ENCODE measurements around the gene NCAPD2. TPM values are rescaled to one million over a fixed set of nuclear protein-coding genes. Genes with fewer than 3 reads are reported as not detected.

The NCAPD2 gene
- polyA plus RNA-seq, 1 donor (not counting 4 experiments of a cell fraction or from before 2014, with no cell fraction given) = 33.7 TPM

DNA sequence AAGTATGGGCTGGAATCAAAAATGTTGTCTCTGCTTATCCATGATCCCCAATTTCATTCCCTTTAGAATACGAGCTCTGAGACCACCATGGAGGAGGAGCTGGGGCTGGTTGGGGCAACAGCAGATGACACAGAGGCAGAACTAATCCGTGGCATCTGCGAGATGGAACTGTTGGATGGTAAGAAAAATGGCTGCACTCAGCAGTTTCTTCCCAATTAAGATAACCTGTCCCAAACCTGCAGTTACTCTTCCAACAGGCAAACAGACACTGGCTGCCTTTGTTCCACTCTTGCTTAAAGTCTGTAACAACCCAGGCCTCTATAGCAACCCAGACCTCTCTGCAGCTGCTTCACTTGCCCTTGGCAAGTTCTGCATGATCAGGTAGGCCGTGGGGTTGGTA is 33.8 kb downstream of the NCAPD2 start:
- H3K27ac ChIP-seq (ENCODE audit: control insufficient read depth, insufficient read depth, low read length) = no peak overlapping the region
- H3K4me1 ChIP-seq (ENCODE audit: control insufficient read depth, extremely low read depth, insufficient read depth, low read length) = peaks cover 29% of the 10 kb centered on the region
- peaks cover 22 to 69% of the 10 kb centered on the region in 2 experiments for H3K36me3 ChIP-seq (ENCODE audit: control insufficient read depth in 2 of 2, extremely low read depth in 1 of 2, insufficient read depth in 2 of 2, low read length in 2 of 2)
- TF ChIP-seq, protein P1, sequence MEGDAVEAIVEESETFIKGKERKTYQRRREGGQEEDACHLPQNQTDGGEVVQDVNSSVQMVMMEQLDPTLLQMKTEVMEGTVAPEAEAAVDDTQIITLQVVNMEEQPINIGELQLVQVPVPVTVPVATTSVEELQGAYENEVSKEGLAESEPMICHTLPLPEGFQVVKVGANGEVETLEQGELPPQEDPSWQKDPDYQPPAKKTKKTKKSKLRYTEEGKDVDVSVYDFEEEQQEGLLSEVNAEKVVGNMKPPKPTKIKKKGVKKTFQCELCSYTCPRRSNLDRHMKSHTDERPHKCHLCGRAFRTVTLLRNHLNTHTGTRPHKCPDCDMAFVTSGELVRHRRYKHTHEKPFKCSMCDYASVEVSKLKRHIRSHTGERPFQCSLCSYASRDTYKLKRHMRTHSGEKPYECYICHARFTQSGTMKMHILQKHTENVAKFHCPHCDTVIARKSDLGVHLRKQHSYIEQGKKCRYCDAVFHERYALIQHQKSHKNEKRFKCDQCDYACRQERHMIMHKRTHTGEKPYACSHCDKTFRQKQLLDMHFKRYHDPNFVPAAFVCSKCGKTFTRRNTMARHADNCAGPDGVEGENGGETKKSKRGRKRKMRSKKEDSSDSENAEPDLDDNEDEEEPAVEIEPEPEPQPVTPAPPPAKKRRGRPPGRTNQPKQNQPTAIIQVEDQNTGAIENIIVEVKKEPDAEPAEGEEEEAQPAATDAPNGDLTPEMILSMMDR (optimal IDR thresholded peaks at IDR 0.05 in 1 of 3, IDR thresholded peaks at IDR 0.05 in 1 of 3, conservative IDR thresholded peaks at IDR 0.05 in 1 of 3; ENCODE audit: extremely low read depth in 1 of 3, insufficient read depth in 2 of 3, low read length in 3 of 3) = no peak
- H3K4me3 ChIP-seq (ENCODE audit: control insufficient read depth in 2 of 3, extremely low read depth in 1 of 3, insufficient read depth in 2 of 3, low read depth in 1 of 3, low read length in 3 of 3) = no peak overlapping the region
- H2AFZ ChIP-seq (ENCODE audit: control insufficient read depth, low read length) = no peak overlapping the region
- no peak for DNase-seq (ENCODE audit: low read depth, low spot score)
- H3K9ac ChIP-seq (ENCODE audit: control insufficient read depth, extremely low read depth, insufficient read depth, low read length) = no peak overlapping the region
- no peak overlapping the region for H3K4me2 ChIP-seq (ENCODE audit: control insufficient read depth, extremely low read depth, insufficient read depth, low read depth, low read length)
- H3K27me3 ChIP-seq (ENCODE audit: control insufficient read depth, extremely low read depth, insufficient read depth, low read length) = no peaks in the 10 kb centered on the region
- FAIRE-seq = no peak
- H3K9me3 ChIP-seq (ENCODE audit: control insufficient read depth, low read depth, low read length) = no peaks in the 10 kb centered on the region
- H3K79me2 ChIP-seq (ENCODE audit: control insufficient read depth, insufficient read depth, low read length) = no peaks in the 10 kb centered on the region
- H4K20me1 ChIP-seq (ENCODE audit: control insufficient read depth, extremely low read depth, insufficient read depth, low read length) = no peaks in the 10 kb centered on the region
- dilution Hi-C loops (cut with MboI; ENCODE audit: extremely low pct_ligation_motif_present, low sequenced_read_pairs) = no loop called here
- H3K9me1 ChIP-seq (ENCODE audit: control insufficient read depth, extremely low read depth, insufficient read depth, low read length) = no peaks in the 10 kb centered on the region

DNA sequence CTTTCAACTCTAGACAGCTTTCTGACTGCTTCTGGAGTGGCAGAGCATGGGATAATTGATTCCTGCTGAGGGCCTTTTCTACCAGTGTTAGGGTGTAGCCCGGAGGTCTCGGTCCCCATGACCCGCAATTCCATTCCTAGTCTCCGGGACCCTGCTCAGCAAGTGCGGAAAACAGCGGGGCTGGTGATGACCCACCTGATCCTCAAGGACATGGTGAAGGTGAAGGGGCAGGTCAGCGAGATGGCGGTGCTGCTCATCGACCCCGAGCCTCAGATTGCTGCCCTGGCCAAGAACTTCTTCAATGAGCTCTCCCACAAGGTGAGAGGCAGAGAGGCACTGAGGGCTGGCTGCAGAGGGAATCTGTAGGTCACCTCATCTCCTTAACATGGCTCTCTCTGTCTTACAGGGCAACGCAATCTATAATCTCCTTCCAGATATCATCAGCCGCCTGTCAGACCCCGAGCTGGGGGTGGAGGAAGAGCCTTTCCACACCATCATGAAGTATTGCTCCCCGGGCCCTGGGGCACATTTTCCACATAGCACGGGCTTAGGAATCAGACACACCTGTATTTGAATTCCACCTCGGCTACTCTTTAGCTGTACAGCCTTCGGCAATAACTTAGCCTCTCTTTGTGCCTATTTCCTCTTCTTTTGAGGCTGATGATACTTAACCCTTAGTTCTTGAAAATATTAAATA is 34.8 kb downstream of the NCAPD2 start:
- Histone ChIP-seq H3K27me3 (ENCODE audit: control insufficient read depth, extremely low read depth, insufficient read depth, low read length) (no peaks in the 10 kb centered on the region), H3K27ac (ENCODE audit: control insufficient read depth, insufficient read depth, low read length) (peak overlapping the region; percentile 23), H3K9ac (ENCODE audit: control insufficient read depth, extremely low read depth, insufficient read depth, low read length) (peak overlapping the region; percentile 4), H3K4me2 (ENCODE audit: control insufficient read depth, extremely low read depth, insufficient read depth, low read depth, low read length) (peak overlapping the region; percentile 39), H4K20me1 (ENCODE audit: control insufficient read depth, extremely low read depth, insufficient read depth, low read length) (no peaks in the 10 kb centered on the region), H3K4me1 (ENCODE audit: control insufficient read depth, extremely low read depth, insufficient read depth, low read length) (peaks cover 39% of the 10 kb centered on the region), H3K36me3 (ENCODE audit: control insufficient read depth in 2 of 2, extremely low read depth in 1 of 2, insufficient read depth in 2 of 2, low read length in 2 of 2) (peaks cover 18 to 60% of the 10 kb centered on the region in 2 experiments), H3K4me3 (ENCODE audit: control insufficient read depth in 2 of 3, extremely low read depth in 1 of 3, insufficient read depth in 2 of 3, low read depth in 1 of 3, low read length in 3 of 3) (no peak overlapping the region), H3K9me1 (ENCODE audit: control insufficient read depth, extremely low read depth, insufficient read depth, low read length) (no peaks in the 10 kb centered on the region), H3K79me2 (ENCODE audit: control insufficient read depth, insufficient read depth, low read length) (no peaks in the 10 kb centered on the region), H2AFZ (ENCODE audit: control insufficient read depth, low read length) (no peak overlapping the region), H3K9me3 (ENCODE audit: control insufficient read depth, low read depth, low read length) (no peaks in the 10 kb centered on the region)
- DNase-seq (ENCODE audit: low read depth, low spot score) (no peak), FAIRE-seq (peak; percentile 39)
- dilution Hi-C loops (cut with MboI; ENCODE audit: extremely low pct_ligation_motif_present, low sequenced_read_pairs) = no loop called here
- TF ChIP-seq, protein P1 (optimal IDR thresholded peaks at IDR 0.05 in 1 of 3, IDR thresholded peaks at IDR 0.05 in 1 of 3, conservative IDR thresholded peaks at IDR 0.05 in 1 of 3; ENCODE audit: extremely low read depth in 1 of 3, insufficient read depth in 2 of 3, low read length in 3 of 3) = no peak
- no peak for TF ChIP-seq EZH2 (IDR thresholded peaks at IDR 0.05; ENCODE audit: low read length)
